HCT116 (cell line): ENCODE measurements around the gene AGPAT2.
A peak's percentile ranks its signal among the peaks of the same experiment; 100 is the strongest.

Experiments
- ATF3 ChIP-seq: IDR thresholded peaks from 2 replicates; pipeline ENCODE4 v1.6.1; 2012
- CTCF ChIP-seq, 3 experiments: fragments of 200-600 bp in 1 of 3; sonication (generic) in 1 of 3; IDR thresholded peaks in 2 of 3; conservative IDR thresholded peaks in 1 of 3; 2 replicates each; pipeline ENCODE4 v1.5.1; 2012 to 2017; ENCODE audit warnings: low read depth in 2 of 3, low read length in 2 of 3, antibody characterized with exemption in 1 of 3, borderline replicate concordance in 1 of 3, control low read depth in 1 of 3, mild to moderate bottlenecking in 1 of 3, mixed read lengths in 1 of 3, mixed run types in 1 of 3, moderate library complexity in 1 of 3; ENCODE audit not compliant: insufficient read depth in 1 of 3
- POLR2A ChIP-seq: IDR thresholded peaks from 2 replicates; pipeline ENCODE4 v1.7.0; 2011; ENCODE audit warnings: borderline replicate concordance; ENCODE audit not compliant: insufficient read depth, insufficient read length; ENCODE audit errors: extremely low read depth
- POLR2AphosphoS5 ChIP-seq: IDR thresholded peaks from 2 replicates; pipeline ENCODE4 v1.6.1; 2011; ENCODE audit warnings: mild to moderate bottlenecking, low read depth, low read length, moderate library complexity
- RAD21 ChIP-seq: IDR thresholded peaks from 2 replicates; pipeline ENCODE4 v1.6.1; 2012; ENCODE audit warnings: low read depth, mild to moderate bottlenecking
- SIN3A ChIP-seq: IDR thresholded peaks from 2 replicates; pipeline ENCODE4 v1.6.1; 2012; ENCODE audit warnings: low read depth
- SP1 ChIP-seq: IDR thresholded peaks from 2 replicates; pipeline ENCODE4 v1.6.1; 2012; ENCODE audit warnings: low read depth
- ZBTB33 ChIP-seq: IDR thresholded peaks from 2 replicates; pipeline ENCODE4 v1.6.1; 2011; ENCODE audit warnings: mild to moderate bottlenecking, low read length, moderate library complexity; ENCODE audit not compliant: insufficient replicate concordance; ENCODE audit errors: extremely low read depth

GRCh38 chr9:136729144-136729543 is 41.9 kb upstream of the AGPAT2 start:
- TF ChIP-seq POLR2A, result peak; percentile 71
- TF ChIP-seq CTCF (IDR thresholded peaks at IDR 0.05 in 2 of 3, conservative IDR thresholded peaks at IDR 0.05 in 1 of 3; ENCODE audit: borderline replicate concordance in 1 of 3, insufficient read depth in 1 of 3, low read depth in 2 of 3, low read length in 2 of 3), result no peak
- no peak for TF ChIP-seq ATF3
- TF ChIP-seq SP1, result no peak
- TF ChIP-seq RAD21, result no peak
- no peak for TF ChIP-seq SIN3A
- peak; percentile 55 for TF ChIP-seq POLR2AphosphoS5
- TF ChIP-seq ZBTB33, result no peak
